Measurements from ENCODE around the gene ADGRL1.

DNA sequence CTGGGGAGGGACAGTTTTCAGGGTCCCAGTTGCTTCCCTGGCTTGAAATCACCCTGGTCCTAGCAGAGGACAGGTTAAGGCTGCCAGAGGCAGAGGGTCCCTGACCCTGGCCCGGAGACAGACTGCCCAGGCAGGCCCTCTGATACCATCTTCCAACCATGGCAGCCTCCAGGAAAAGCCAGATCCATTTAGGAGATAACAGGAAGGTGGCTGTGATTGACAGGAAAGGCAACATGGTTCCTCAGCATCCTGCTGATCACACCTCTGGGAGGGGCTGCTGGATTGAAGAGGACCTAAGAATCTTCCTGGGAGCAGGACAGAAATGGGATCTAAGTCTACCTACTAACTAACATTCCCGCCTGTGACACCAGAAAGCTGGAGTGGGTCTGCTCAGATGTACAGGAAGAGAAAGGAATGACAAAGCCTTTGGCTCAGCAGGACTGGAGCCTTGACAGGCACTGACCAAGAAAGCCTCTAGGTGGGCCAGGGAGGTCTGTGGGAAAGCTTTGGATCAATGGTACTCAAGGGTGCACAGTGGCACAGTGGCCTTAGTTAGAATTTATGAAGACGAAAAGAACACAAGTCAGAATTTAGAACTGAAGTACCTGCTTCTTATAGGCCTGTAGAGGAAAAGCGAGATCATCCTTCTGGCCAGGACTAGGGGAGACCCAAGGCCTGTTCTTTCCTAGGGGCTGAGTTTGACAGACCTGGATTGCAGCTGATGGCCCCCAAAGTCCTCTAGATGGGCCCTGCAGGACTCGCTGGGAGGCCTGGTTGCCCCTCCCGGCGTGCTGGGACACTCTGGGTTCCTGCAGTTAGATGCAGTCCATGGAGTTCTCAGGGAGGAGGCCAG lies 86.1 kb downstream of the ADGRL1 start:
- TF ChIP-seq, protein P1, sequence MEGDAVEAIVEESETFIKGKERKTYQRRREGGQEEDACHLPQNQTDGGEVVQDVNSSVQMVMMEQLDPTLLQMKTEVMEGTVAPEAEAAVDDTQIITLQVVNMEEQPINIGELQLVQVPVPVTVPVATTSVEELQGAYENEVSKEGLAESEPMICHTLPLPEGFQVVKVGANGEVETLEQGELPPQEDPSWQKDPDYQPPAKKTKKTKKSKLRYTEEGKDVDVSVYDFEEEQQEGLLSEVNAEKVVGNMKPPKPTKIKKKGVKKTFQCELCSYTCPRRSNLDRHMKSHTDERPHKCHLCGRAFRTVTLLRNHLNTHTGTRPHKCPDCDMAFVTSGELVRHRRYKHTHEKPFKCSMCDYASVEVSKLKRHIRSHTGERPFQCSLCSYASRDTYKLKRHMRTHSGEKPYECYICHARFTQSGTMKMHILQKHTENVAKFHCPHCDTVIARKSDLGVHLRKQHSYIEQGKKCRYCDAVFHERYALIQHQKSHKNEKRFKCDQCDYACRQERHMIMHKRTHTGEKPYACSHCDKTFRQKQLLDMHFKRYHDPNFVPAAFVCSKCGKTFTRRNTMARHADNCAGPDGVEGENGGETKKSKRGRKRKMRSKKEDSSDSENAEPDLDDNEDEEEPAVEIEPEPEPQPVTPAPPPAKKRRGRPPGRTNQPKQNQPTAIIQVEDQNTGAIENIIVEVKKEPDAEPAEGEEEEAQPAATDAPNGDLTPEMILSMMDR (IDR thresholded peaks at IDR 0.05), result no peak
- TF ChIP-seq POLR2A (IDR thresholded peaks at IDR 0.05), result no peak

Data from uterus (tissue), 2 donors.